ENCODE results near the gene IL18RAP.

The IL18RAP gene

GRCh38 chr2:102422910-102423309 lies at the start of gene IL18RAP:
Gene IL18RAP, plus strand, starts transcription at chr2:102423160. Its CDS starts 118 bp downstream, at chr2:102423278.
- DNase-seq: no peak

- no peak for DNase-seq
Measured at GRCh38 chr2:102376052-102376591, 46.8 kb upstream of the IL18RAP start.

- DNase-seq: no peak
Measured at GRCh38 chr2:102383722-102384121, 39.2 kb upstream of the IL18RAP start.

- DNase-seq: no peak
Measured at GRCh38 chr2:102385522-102385921, 37.4 kb upstream of the IL18RAP start.

GRCh38 chr2:102386004-102386403 lies 37.0 kb upstream of the IL18RAP start:
- DNase-seq: no peak

GRCh38 chr2:102386867-102387541 lies 36.0 kb upstream of the IL18RAP start:
- no peak for DNase-seq

GRCh38 chr2:102387763-102388546 lies 35.0 kb upstream of the IL18RAP start:
- no peak for DNase-seq

- DNase-seq: no peak
Measured at GRCh38 chr2:102391565-102391964, 31.4 kb upstream of the IL18RAP start.

GRCh38 chr2:102392096-102392495 lies 30.9 kb upstream of the IL18RAP start:
- no peak for DNase-seq

- no peak for DNase-seq
Measured at GRCh38 chr2:102392942-102393341, 30.0 kb upstream of the IL18RAP start.

- DNase-seq: no peak
Measured at GRCh38 chr2:102396012-102396411, 26.9 kb upstream of the IL18RAP start.

GRCh38 chr2:102397209-102397608 lies 25.8 kb upstream of the IL18RAP start:
- no peak for DNase-seq

- DNase-seq: no peak
Measured at GRCh38 chr2:102399499-102400141, 23.3 kb upstream of the IL18RAP start.

- no peak for DNase-seq
Measured at GRCh38 chr2:102401456-102401855, 21.5 kb upstream of the IL18RAP start.

- DNase-seq: no peak
Measured at GRCh38 chr2:102401865-102402264, 21.1 kb upstream of the IL18RAP start.

GRCh38 chr2:102410952-102411351 lies 12.0 kb upstream of the IL18RAP start:
- DNase-seq: no peak

GRCh38 chr2:102412199-102412598 lies 10.8 kb upstream of the IL18RAP start:
- no peak for DNase-seq

- no peak for DNase-seq
Measured at GRCh38 chr2:102417946-102418345, 5.0 kb upstream of the IL18RAP start.

- no peak for DNase-seq
Measured at GRCh38 chr2:102418421-102418961, 4.5 kb upstream of the IL18RAP start.

- DNase-seq: no peak
Measured at GRCh38 chr2:102420290-102420689, 2.7 kb upstream of the IL18RAP start.

GRCh38 chr2:102421890-102422759 lies 835 bp upstream of the IL18RAP start:
- DNase-seq: no peak

GRCh38 chr2:102423368-102423767 lies 408 bp downstream of the IL18RAP start:
- no peak for DNase-seq
